A549 (cell line): ENCODE data around the gene PAPPA2. TPM values are rescaled to one million over a fixed set of nuclear protein-coding genes. Genes with fewer than 3 reads are reported as not detected.

Experiments used
- ATAC-seq, 2 experiments: fragments of 200-7000 bp in 1 of 2; fragments of >200 bp in 1 of 2; cut with Nextera tagmentation in 1 of 2; cut with Tn5 transposase in 1 of 2; 3 replicates each; pipeline versions ENCODE4 v1.8.0 to v1.9.1; 2018 to 2020; ENCODE audit warnings: mild to moderate bottlenecking in 1 of 2, moderate library complexity in 1 of 2
- CTCF ChIA-PET: fragments of 300-600 bp; sonication (Branson Sonifier 250); formaldehyde crosslinking; extraction: SDS; loops from one replicate; lab custom pipeline; 2021; ENCODE audit warnings: antibody characterized with exemption, inconsistent platforms; lab: Yijun Ruan, JAX
- POLR2A ChIA-PET: fragments of 350-600 bp; formaldehyde crosslinking; extraction: SDS; loops from one replicate; lab custom pipeline; 2021; ENCODE audit warnings: antibody characterized with exemption, inconsistent platforms; lab: Yijun Ruan, JAX
- DNase-seq, 2 experiments: peaks; one replicate each; pipeline versions ENCODE4 v3.0.0 to v3.0.0-alpha.2; 2011 to 2016; ENCODE audit warnings: low read depth in 1 of 2, low spot score in 1 of 2
- FAIRE-seq: peaks from 2 replicates; lab custom pipeline; 2011; peaks lifted over from hg19 to GRCh38; lab: Jason Lieb, UNC
- H3K27ac ChIP-seq, 2 experiments: fragments of >200 bp; sonication (Bioruptor Twin); formaldehyde crosslinking; 3 replicates each; pipeline ENCODE4 v1.5.1; 2016 to 2017
- H3K4me1 ChIP-seq: fragments of >200 bp; sonication (Bioruptor Twin); formaldehyde crosslinking; 3 replicates; pipeline ENCODE4 v1.6.1; 2016
- H3K4me2 ChIP-seq: fragments of >200 bp; sonication (Bioruptor Twin); formaldehyde crosslinking; 3 replicates; pipeline ENCODE4 v1.6.1; 2016
- H3K4me3 ChIP-seq: fragments of >200 bp; sonication (Bioruptor Twin); formaldehyde crosslinking; 3 replicates; pipeline ENCODE4 v1.5.1; 2016
- H3K9me3 ChIP-seq: fragments of >200 bp; sonication (Bioruptor Twin); formaldehyde crosslinking; 3 replicates; pipeline ENCODE4 v1.6.1; 2016
- BCL3 ChIP-seq: fragments of >200 bp; sonication (Bioruptor Twin); formaldehyde crosslinking; IDR thresholded peaks from 3 replicates; pipeline ENCODE4 v1.6.1; 2016
- CHD4 ChIP-seq: fragments of 200-600 bp; sonication (generic); IDR thresholded peaks from 2 replicates; pipeline ENCODE4 v1.6.1; 2016; ENCODE audit warnings: antibody characterized with exemption, mild to moderate bottlenecking, borderline replicate concordance
- CTCF ChIP-seq: fragments of >200 bp; sonication (Bioruptor Twin); formaldehyde crosslinking; IDR thresholded peaks from 3 replicates; pipeline ENCODE4 v1.5.1; 2016
- EHF ChIP-seq: fragments of 250-450 bp; sonication (Bioruptor Pico); IDR thresholded peaks from 2 replicates; pipeline ENCODE4 v1.5.0; 2020; ENCODE audit warnings: mild to moderate bottlenecking
- ESRRA ChIP-seq: fragments of 150-350 bp; IDR thresholded peaks from 2 replicates; pipeline ENCODE4 v1.6.1; 2014; ENCODE audit warnings: mild to moderate bottlenecking, low read length, borderline replicate concordance
- FOSL2 ChIP-seq, 2 experiments: fragments of 450-650 bp in 1 of 2; fragments of >200 bp in 1 of 2; sonication (Bioruptor Twin) in 1 of 2; formaldehyde crosslinking; IDR thresholded peaks; 2 replicates each; pipeline versions ENCODE4 v1.5.0 to v1.6.1; 2016 to 2020; ENCODE audit warnings: mild to moderate bottlenecking in 1 of 2, moderate library complexity in 1 of 2
- GATA3 ChIP-seq: IDR thresholded peaks from 2 replicates; pipeline ENCODE4 v1.6.1; 2012; ENCODE audit warnings: borderline replicate concordance
- HDAC2 ChIP-seq: fragments of 200-600 bp; sonication (generic); IDR thresholded peaks from 2 replicates; pipeline ENCODE4 v1.6.1; 2016
- HES2 ChIP-seq: fragments of >200 bp; sonication (Bioruptor Twin); formaldehyde crosslinking; IDR thresholded peaks from 2 replicates; pipeline ENCODE4 v1.6.1; 2016
- HEYL ChIP-seq: fragments of 250-450 bp; sonication (Bioruptor Pico); IDR thresholded peaks from 2 replicates; pipeline ENCODE4 v1.8.0; 2021; ENCODE audit warnings: mild to moderate bottlenecking, moderate library complexity
- JUN ChIP-seq, 2 experiments: fragments of >200 bp; sonication (Bioruptor Twin); formaldehyde crosslinking; IDR thresholded peaks; 2 replicates in 1 of 2; 3 replicates in 1 of 2; pipeline ENCODE4 v1.6.1; 2016 to 2017
- JUNB ChIP-seq: fragments of >200 bp; sonication (Bioruptor Twin); formaldehyde crosslinking; IDR thresholded peaks from 2 replicates; pipeline ENCODE4 v1.6.1; 2016
- KDM1A ChIP-seq: fragments of 200-600 bp; sonication (generic); IDR thresholded peaks from 2 replicates; pipeline ENCODE4 v1.6.1; 2016; ENCODE audit warnings: low read depth, mild to moderate bottlenecking
- KDM5A ChIP-seq: fragments of 200-600 bp; sonication (generic); IDR thresholded peaks from 2 replicates; pipeline ENCODE4 v1.6.1; 2016; ENCODE audit warnings: antibody characterized with exemption, mild to moderate bottlenecking
- MAZ ChIP-seq: fragments of 150-350 bp; IDR thresholded peaks from 2 replicates; pipeline ENCODE4 v1.6.1; 2014; ENCODE audit warnings: antibody characterized with exemption, low read depth, low read length, borderline replicate concordance
- NR3C1 ChIP-seq: fragments of >200 bp; sonication (Bioruptor Twin); formaldehyde crosslinking; IDR thresholded peaks from 3 replicates; pipeline ENCODE4 v1.6.1; 2017
- RCOR1 ChIP-seq: fragments of 150-350 bp; IDR thresholded peaks from 2 replicates; pipeline ENCODE4 v1.6.1; 2014; ENCODE audit warnings: antibody characterized with exemption, low read length, low read depth
- RFX5 ChIP-seq: fragments of 450-650 bp; IDR thresholded peaks from 2 replicates; pipeline ENCODE4 v1.7.1; 2014; ENCODE audit warnings: antibody characterized with exemption, mild to moderate bottlenecking, moderate library complexity
- RNF2 ChIP-seq: fragments of 200-600 bp; sonication (generic); IDR thresholded peaks from 2 replicates; pipeline ENCODE4 v1.6.1; 2016; ENCODE audit warnings: low read depth, mild to moderate bottlenecking, antibody characterized with exemption, moderate library complexity, borderline replicate concordance
- SREBF2 ChIP-seq: fragments of 450-650 bp; IDR thresholded peaks from 2 replicates; pipeline ENCODE4 v1.6.1; 2014; ENCODE audit warnings: mild to moderate bottlenecking, moderate library complexity
- ZC3H11A ChIP-seq: fragments of 450-650 bp; IDR thresholded peaks from 2 replicates; pipeline ENCODE4 v1.6.1; 2014; ENCODE audit warnings: antibody characterized with exemption, mild to moderate bottlenecking
- ZFP36 ChIP-seq: fragments of 450-650 bp; IDR thresholded peaks from 2 replicates; pipeline ENCODE4 v1.6.1; 2014; ENCODE audit warnings: borderline replicate concordance; ENCODE audit not compliant: partially characterized antibody
- WGBS: methylation state at CpG from one replicate; pipeline ENCODE4 v1.1.6; 2017; ENCODE audit errors: missing lambda C conversion rate; 5-methylcytosine and 5-hydroxymethylcytosine counted together
- polyA plus RNA-seq, 4 experiments: library from polyadenylated mRNA; depleted of rRNA in 3 of 4; stranded (reverse); fragments of >200 nt; fragmentation: RNase III in 1 of 4; extraction: RNeasy Plus Mini Kit Qiagen cat#74134 plus additional on column Dnase treatment in 1 of 4; gene quantifications; 2 replicates in 3 of 4; 3 replicates in 1 of 4; pipeline ENCODE4 v1.2.3, GENCODE V29; 2011 to 2017
- TF ChIP-seq, protein P1 (sequence below): fragments of 250-450 bp; sonication (Bioruptor Pico); IDR thresholded peaks from 2 replicates; pipeline ENCODE4 v1.5.0; 2020; ENCODE audit warnings: low read depth, mild to moderate bottlenecking, moderate library complexity

Gene PAPPA2
- polyA plus RNA-seq, 2 of the 4 experiments (the other 2 are of a cell fraction) = 0.03 to 0.72 TPM

- WGBS = 1% methylated on average over 5 of the region's 5 CpGs
- no peak for FAIRE-seq
These were observed 139.5 kb downstream of the PAPPA2 start for GRCh38 chr1:176602388-176603004.

DNA sequence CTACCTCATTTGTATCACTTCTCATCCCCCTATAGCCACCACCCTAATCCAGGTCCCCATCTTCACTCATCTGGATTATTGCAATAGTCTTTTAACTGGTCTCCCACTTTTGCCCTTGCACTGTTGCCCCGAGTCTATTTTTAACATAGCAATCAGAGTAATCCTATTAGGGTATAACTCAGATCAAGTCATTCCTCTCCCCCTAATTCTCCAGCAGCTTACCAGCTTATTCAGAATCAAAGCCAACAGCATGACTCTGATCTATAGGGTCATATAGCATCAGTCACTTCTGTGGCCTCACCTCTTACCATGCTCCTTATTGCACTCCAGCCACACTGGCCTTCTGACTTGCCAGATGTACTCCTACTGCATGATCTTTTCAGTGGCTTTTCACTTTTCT lies 140.7 kb downstream of the PAPPA2 start:
- ChIA-PET CTCF (no interaction called here), POLR2A (no interaction called here)
- no peak overlapping the region for H3K4me3 ChIP-seq
- TF ChIP-seq HDAC2 (no peak), CHD4 (no peak), RCOR1 (no peak), SREBF2 (no peak), JUN (IDR thresholded peaks at IDR 0.05) (no peak), RNF2 (no peak), NR3C1 (no peak), GATA3 (no peak), KDM1A (no peak), ZFP36 (no peak), HEYL (CRISPR knock-in tag) (no peak), EHF (CRISPR knock-in tag) (no peak)
- TF ChIP-seq, protein P1, sequence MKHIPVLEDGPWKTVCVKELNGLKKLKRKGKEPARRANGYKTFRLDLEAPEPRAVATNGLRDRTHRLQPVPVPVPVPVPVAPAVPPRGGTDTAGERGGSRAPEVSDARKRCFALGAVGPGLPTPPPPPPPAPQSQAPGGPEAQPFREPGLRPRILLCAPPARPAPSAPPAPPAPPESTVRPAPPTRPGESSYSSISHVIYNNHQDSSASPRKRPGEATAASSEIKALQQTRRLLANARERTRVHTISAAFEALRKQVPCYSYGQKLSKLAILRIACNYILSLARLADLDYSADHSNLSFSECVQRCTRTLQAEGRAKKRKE (CRISPR knock-in tag) = no peak
- FAIRE-seq (no peak), DNase-seq (no peak), ATAC-seq (no peak)
- 0% methylated on average over 1 of the region's 1 CpG for WGBS
- no peak overlapping the region for H3K27ac ChIP-seq
- H3K4me2 ChIP-seq = no peak overlapping the region
- H3K4me1 ChIP-seq = no peaks in the 10 kb centered on the region
- H3K9me3 ChIP-seq = no peaks in the 10 kb centered on the region

More at GRCh38 chr1:176602388-176603004, 139.5 kb downstream of the PAPPA2 start:
- H3K4me1 ChIP-seq = no peaks in the 10 kb centered on the region
- no peak for ATAC-seq
- DNase-seq = no peak
- no peak for TF ChIP-seq JUNB
- TF ChIP-seq ESRRA = no peak
- no peak for TF ChIP-seq SREBF2
- TF ChIP-seq BCL3 = no peak
- no peak for TF ChIP-seq RFX5
- no peak for TF ChIP-seq HES2
- no peak for TF ChIP-seq CTCF
- TF ChIP-seq FOSL2 (IDR thresholded peaks at IDR 0.05) = no peak
- no peak for TF ChIP-seq FOSL2 (CRISPR knock-in tag; IDR thresholded peaks at IDR 0.05)
- TF ChIP-seq ZC3H11A = no peak
- no peak for TF ChIP-seq KDM5A
- TF ChIP-seq MAZ = no peak
- no peak for TF ChIP-seq NR3C1
- H3K9me3 ChIP-seq = no peaks in the 10 kb centered on the region
- CTCF ChIA-PET = no interaction called here
- POLR2A ChIA-PET = no interaction called here
- no peak overlapping the region for H3K27ac ChIP-seq
- H3K4me2 ChIP-seq = no peak overlapping the region
- no peak overlapping the region for H3K4me3 ChIP-seq
